Measurements from ENCODE around the gene FOSL1.

- no peak for TF ChIP-seq CTCF (IDR thresholded peaks at IDR 0.05)
- TF ChIP-seq EZH2 (IDR thresholded peaks at IDR 0.05): no peak
Measured at GRCh38 chr11:65867284-65868071, 32.7 kb downstream of the FOSL1 start.

Measured in neural progenitor cell (in vitro differentiated cells).